ENCODE measurements around the gene ERCC6L2.

ERCC6L2 gene

GRCh38 chr9:95834281-95834907 is 41.1 kb upstream of the ERCC6L2 start:
- TF ChIP-seq CTCF (conservative IDR thresholded peaks at IDR 0.05; ENCODE audit: low read length), result no peak
- DNase-seq (ENCODE audit: low read depth), result no peak
- H3K4me3 ChIP-seq (ENCODE audit: low read length), result no peak overlapping the region

- DNase-seq (ENCODE audit: low read depth), result no peak
- no peak overlapping the region for H3K4me3 ChIP-seq (ENCODE audit: low read length)
- no peak for TF ChIP-seq CTCF (conservative IDR thresholded peaks at IDR 0.05; ENCODE audit: low read length)
Observed at GRCh38 chr9:95835393-95835792, 40.1 kb upstream of the ERCC6L2 start.

DNA sequence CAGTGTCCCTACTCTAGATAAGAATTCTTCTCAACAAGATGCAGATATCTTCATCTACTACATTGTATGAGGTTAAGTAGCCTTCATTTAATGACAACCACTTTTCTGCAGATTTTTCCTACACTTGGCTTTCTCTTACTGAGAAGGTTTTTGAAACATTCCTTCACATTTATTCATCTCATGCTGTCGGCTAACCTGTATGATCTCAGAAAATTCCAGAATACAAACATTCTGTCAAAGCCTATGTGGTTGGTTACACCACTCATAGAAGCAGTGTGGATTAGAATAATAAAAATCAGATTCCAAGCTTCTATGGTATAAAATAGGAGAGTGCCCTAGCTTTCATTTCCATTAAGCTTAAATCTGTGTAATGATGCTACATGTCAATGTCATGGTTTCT is 39.4 kb upstream of the ERCC6L2 start:
- H3K4me3 ChIP-seq (ENCODE audit: low read length), result no peak overlapping the region
- TF ChIP-seq CTCF (conservative IDR thresholded peaks at IDR 0.05; ENCODE audit: low read length), result no peak
- DNase-seq (ENCODE audit: low read depth), result peak; percentile 46

DNA sequence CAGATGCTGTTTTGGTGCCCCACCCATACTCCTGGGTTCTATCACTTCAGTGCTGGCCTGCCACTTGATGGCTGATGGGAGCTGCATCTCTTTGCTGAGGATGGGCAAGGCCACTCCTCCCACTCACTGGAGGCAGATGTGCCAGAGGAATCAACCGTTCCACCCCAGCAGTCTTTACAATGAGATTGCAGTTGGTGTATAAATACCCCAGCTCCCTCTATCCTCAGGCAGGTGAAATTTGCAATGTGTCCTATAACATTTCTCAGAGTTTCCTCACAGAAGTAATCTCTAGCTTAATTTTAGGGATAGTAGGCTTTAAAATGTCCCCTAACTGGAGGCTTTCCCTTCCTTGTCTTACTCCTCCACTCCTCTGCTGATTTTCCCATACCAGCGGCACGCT is 36.5 kb upstream of the ERCC6L2 start:
- TF ChIP-seq CTCF (conservative IDR thresholded peaks at IDR 0.05; ENCODE audit: low read length), result no peak
- no peak for DNase-seq (ENCODE audit: low read depth)
- no peak overlapping the region for H3K4me3 ChIP-seq (ENCODE audit: low read length)

DNA sequence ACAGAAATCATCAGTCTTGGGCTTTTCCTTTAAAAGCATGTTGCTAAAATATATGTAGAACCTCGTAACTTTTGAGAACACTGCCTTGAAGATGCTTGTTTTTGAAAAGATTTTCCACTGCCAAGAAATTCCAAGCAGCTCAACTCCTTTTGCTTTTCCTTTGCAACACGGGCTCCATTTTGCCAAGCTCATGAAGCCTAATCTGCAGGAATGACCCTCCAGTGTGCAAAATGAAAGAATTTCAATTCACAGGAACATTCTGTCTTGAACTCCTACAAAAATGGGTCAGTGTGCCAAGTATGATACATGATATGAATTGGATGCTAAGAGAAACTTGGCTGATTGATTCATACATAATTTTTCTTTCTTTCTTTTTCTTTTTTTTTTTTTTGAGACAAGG is 35.4 kb upstream of the ERCC6L2 start:
- no peak overlapping the region for H3K4me3 ChIP-seq (ENCODE audit: low read length)
- DNase-seq (ENCODE audit: low read depth), result no peak
- no peak for TF ChIP-seq CTCF (conservative IDR thresholded peaks at IDR 0.05; ENCODE audit: low read length)

GRCh38 chr9:95841377-95841776 is 34.1 kb upstream of the ERCC6L2 start:
- H3K4me3 ChIP-seq (ENCODE audit: low read length), result no peak overlapping the region
- no peak for DNase-seq (ENCODE audit: low read depth)
- no peak for TF ChIP-seq CTCF (conservative IDR thresholded peaks at IDR 0.05; ENCODE audit: low read length)

DNA sequence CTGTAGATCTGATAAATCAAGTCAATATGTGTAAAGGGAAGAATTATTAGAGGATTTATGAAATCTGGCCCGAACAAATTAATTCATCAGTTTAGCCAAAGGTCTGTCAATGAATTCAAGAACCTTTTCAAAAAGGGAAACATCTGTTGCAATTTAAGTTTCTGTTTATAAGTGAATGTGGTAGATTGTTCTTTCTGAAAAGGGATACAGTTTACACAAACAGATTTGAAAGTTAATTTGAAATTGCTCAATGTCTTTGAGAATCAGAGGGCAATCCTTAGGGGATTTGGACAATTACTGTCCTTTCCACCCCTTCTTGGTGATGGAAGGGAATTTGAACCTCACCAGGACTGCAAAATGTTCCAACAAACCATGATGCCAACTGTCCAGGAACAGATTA is 29.7 kb upstream of the ERCC6L2 start:
- DNase-seq (ENCODE audit: low read depth), result no peak
- TF ChIP-seq CTCF (conservative IDR thresholded peaks at IDR 0.05; ENCODE audit: low read length), result no peak
- H3K4me3 ChIP-seq (ENCODE audit: low read length), result no peak overlapping the region

All from AG10803 (cell line).